ENCODE measurements around the gene ST3GAL5.

DNA sequence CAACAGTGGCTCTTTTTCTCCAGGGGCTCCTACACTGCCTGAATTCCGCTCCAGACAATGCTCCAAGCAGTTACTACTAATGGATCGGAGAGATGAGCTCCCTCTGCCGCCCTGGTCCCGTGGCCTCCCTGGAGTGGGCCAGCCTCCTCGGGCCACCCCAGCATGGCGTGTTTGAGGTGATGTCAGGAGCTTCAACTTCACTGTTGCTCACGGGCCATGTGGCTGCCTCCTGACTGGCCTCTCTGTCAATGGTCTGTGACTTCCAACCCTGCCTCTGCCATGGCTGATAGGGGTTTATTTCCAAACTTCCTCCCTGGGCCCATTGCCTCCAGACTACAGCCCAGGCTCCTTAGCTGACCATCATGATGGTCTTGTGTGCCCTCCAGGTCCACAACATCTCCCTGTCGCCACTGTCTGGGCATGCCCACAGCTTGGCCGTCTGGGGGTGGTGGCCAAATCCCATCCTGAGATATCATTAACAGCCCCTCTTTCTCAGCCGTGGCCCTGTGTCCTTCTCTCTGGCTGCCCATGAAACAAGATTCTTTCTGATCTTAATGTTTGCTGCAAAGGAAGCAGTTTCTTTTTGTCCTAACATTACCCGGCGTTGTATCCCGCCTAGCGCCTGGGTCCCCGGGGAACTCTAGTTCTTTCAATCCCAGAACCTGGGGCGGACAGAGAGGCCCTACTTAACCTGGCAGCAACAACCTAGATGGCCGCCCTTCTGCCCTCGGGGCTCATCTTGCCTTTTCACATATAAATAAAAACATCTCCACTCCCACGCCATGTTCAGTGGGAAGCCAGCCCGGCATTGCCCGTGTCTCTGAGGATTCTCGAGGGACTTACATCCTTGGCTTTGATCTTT is 96.9 kb downstream of the ST3GAL5 start:
- TF ChIP-seq, protein P1, sequence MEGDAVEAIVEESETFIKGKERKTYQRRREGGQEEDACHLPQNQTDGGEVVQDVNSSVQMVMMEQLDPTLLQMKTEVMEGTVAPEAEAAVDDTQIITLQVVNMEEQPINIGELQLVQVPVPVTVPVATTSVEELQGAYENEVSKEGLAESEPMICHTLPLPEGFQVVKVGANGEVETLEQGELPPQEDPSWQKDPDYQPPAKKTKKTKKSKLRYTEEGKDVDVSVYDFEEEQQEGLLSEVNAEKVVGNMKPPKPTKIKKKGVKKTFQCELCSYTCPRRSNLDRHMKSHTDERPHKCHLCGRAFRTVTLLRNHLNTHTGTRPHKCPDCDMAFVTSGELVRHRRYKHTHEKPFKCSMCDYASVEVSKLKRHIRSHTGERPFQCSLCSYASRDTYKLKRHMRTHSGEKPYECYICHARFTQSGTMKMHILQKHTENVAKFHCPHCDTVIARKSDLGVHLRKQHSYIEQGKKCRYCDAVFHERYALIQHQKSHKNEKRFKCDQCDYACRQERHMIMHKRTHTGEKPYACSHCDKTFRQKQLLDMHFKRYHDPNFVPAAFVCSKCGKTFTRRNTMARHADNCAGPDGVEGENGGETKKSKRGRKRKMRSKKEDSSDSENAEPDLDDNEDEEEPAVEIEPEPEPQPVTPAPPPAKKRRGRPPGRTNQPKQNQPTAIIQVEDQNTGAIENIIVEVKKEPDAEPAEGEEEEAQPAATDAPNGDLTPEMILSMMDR (IDR thresholded peaks at IDR 0.05), result no peak
- no peak for TF ChIP-seq POLR2A (IDR thresholded peaks at IDR 0.05)

Measured in adrenal gland (tissue), 5 donors.